Tongue (tissue), 2 donors: ENCODE results near the gene NCAPD3. TPM values are rescaled to one million over a fixed set of nuclear protein-coding genes. Genes with fewer than 3 reads are reported as not detected.

Experiments used
- DNase-seq: peaks from one replicate; pipeline ENCODE4 v3.0.0-alpha.2; 2015
- total RNA-seq: library from RNA; depleted of rRNA; stranded (reverse); fragments of >200 nt; gene quantifications from one replicate; pipeline ENCODE4 v1.2.3, GENCODE V29; 2014

Gene NCAPD3
- total RNA-seq, 1 donor from 2014 or later: 18.1 TPM

DNA sequence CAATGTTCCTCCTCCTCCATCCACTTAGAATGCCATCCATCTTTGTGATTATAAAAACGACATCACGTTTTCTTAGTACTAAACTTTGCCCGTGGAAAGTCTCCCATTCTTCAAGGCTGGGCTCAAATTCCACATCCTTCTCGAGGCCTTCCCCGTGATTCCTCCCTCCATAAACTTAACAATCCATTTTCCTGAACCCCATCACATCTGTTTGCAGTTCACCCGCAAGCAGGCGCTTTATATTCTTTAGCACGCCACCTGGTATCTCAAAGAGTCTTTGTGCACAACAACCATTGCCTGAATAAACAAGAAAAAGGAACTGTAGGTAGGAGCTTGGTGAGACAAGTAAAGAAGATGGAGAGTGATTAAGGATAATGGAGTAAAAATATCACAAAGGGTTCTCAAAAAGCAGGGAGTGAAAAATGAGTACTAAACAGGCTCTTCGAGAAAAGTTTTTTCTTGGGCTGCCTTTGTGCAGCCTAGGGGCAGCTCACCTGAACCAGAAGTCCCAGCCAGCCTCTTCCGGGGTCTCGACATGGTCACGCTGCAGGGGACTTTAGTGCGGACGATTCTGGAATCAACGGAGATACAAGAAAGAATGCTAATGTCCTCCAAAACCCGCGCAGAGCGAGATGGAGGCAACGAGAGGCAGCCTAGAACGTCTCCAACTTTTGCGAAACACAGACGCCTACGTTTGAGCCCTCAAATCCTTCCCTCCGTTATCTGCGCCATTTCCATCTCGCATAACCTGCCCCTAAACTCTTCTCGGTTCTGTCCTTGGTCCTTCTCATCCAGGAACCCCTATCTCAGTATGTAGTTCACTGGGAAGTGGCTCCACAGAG, 28.8 kb upstream of the NCAPD3 start:
- DNase-seq: no peak

DNA sequence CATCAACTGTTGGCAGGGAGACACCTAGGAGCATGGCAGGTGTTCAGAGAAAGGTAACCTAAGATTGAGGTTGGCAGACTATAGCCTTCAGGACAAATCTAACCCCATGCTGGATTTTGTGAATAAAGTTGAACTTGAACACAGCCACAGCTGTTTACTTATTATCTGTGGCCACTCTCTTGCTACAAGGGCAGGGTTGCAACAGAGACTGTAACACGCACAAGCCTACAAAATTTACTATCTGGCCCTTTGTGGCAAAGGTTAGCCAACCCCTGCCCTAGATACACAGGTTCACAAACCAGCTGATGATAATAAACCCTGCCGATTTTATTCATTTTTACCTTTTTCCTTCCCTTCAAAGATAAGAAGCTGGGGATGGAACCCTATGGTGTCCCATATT, 26.9 kb upstream of the NCAPD3 start:
- DNase-seq: no peak

DNA sequence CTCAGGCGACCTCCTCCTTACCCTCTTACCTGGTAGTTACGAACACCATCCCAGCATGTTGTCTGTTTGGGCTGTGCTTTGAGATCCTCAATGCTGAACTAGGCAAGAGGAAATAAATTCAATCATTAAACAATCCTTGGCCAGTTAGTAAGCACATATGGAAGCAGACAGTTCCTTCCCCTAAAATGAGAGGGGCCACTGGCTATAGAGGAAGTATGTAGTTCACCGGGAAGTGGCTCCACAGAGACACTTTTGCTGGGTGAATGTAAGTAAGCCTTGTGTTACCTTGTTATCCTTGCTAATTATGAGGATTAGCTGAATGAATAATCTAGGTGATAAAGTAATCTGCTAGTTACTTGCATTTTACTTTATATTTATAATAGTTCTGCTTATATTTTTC, 26.5 kb upstream of the NCAPD3 start:
- DNase-seq: no peak

DNA sequence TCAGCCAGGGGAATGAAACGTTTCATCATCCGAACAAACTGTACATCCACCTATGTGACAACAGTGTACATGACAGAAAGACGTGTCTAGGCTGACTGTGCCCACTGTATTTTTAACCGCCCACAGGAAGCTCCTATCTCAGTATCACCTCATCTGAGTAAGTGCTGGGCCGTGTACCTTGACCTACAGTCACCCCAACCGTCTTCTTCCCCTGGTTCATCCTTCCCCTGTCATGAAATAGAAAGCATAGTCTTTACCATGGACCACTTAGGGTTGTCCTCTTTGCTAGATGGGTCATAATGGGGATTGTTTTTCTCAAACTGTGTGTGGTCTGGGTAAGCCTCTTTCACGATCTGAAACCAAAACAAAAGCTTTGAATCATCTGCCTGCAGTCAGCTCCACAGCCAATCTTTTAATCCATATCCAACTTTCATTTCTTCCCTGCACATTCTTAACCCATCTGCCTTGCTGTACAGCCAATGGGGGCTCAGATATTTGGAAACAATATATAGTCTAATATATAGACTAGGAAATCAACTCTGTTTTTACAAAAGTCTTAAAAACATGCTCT, 25.2 kb upstream of the NCAPD3 start:
- no peak for DNase-seq

DNA sequence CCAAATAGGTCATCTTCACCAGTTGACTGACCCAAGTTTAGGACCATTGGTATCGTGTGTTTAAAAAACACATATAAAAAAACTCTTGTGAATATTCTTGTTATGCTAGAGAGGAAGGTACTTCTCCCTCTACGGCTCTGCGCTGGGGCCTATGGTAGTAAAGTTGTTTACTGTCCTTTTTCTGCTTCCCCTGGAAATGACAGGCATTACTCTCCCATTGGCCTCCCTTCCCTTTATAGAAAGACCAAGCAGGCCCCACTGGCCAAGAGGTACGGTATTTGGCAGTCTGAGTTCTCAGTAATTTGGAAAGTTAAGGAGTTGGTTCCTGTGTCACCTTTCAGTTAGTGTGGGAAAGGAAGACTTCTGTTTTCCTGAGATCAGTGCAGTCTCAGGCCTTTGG, 22.9 kb upstream of the NCAPD3 start:
- no peak for DNase-seq

DNA sequence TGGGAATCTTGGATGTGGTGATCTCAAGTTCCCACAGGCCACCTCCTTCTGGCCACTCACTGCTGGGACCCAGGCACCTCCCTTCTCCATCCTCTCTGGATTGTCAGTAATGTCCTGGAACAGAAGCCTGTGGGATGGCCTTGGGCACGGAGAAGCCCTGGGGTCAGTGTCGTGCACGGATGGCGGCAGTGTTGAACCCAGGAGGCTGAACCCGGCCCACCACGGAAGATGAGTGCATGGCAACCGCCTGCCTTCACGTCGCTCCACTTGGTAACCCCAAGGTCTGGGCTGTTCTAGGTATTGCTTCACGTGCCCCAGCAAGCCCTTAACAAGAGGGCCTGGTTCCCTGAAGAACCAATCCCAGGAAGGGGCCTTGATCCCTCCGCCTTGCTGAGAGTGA, 22.3 kb upstream of the NCAPD3 start:
- DNase-seq: no peak

DNA sequence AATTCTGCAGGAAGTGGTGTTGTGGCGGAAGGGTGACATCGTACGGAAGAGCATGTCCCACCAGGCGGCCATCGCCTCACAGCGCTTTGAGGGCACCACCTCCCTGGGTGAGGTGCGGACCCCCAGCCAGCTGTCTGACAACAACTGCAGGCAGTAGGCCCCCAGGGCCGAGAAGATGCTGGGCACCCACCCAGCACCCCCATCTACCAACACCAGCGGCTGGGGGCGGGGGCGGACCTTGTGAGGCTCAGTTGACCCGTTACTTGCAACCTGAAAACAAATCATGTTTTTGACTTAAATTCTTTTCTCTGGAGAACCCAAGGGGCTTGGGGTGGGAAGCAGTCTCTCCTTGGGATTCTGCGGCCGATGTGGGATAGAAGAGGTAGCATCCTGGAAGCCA, 21.7 kb upstream of the NCAPD3 start:
- DNase-seq: no peak

DNA sequence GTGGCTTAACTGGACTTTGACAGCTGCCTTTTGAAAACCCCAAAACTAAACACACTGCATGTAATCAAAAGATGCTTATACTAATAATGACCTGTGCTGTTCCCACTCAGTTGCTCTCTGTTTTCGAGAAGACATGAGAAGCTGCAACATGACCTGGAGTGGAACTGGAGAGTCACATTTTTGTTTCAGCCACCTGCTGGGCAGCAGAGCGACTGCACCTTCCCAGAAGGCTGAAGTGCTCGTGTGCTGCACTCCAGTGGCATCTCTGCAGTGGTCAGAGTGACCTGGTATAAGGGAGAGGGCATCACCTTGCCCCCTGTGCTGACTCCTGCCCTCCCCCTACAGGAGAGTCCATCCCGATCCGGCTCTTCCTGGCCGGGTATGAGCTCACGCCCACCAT, 20.8 kb upstream of the NCAPD3 start:
- DNase-seq: no peak

DNA sequence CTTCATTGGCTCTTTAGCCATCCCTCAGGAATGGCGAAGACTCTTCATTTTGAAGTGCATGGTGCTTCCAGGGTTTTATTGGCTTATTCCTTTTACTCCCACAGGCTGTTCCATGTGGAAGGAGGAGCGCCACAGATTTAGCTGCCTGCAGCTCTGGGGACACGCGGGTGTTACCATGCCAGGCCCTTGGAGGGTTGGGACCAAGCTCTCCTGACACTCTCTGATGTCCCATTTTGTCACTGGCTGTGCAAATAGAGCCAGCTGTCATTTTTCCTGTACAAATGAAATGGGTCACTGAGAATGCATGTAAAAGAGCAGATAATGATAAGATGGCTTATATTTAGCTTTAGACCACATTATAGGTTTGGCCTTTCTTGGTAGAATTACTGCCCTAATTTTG, 20.1 kb upstream of the NCAPD3 start:
- DNase-seq: no peak

DNA sequence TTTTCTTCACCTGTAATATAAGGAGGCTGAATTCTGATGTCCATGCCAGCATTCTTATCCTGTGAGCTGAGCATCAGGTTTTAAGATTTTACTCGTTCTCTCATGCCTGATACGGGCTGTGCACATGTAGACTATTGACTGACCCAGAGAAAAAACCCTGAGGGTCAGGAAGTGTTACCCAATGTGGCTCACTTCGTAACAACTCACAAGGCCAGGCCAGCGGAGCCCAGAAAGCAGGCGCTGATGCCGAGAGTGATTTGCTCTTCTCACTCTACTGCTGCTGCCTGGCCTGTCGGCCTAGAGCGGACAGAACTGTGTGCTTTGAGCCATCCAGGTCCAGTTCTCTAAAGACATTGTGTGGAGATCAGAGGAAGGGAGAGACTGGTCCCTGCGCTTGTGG, 18.6 kb upstream of the NCAPD3 start:
- DNase-seq: no peak

DNA sequence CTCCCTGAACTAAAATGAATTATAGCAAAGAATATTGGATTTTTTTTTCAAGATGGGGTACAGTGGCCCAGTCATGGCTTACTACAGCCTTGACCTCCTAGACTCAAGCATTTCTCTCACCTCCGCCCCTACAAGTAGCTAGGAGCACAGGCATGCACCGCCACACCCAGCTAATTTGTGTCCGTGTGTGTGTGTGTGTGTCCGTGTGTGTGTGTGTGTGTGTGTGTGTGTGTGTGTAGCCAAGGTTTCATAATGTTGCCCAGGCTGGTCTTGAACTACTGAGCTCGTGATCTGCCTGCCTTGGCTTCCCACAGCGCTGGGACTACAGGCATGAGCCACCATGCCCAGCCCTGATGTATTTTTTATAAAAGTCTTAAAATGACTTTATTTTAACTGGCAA, 16.8 kb upstream of the NCAPD3 start:
- DNase-seq: no peak

DNA sequence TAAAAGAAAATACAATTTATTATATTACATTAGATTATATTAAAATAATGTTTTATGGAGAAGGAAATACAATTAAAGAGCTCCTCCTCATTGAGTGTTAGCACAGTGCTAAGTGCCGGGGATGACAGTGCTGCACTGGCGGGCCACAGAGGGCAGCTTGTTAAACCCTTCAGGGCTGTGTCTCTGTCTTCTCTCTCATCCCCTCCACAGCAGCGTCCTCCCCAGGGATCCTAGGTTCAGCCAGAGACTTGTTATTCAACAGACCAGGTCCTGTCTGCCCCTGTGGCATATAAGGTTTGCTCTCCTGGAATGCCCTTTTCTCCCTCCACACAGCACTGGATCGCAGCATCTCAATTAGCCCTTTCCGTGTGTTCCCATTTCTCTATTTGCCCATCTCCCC, 15.2 kb upstream of the NCAPD3 start:
- no peak for DNase-seq

DNA sequence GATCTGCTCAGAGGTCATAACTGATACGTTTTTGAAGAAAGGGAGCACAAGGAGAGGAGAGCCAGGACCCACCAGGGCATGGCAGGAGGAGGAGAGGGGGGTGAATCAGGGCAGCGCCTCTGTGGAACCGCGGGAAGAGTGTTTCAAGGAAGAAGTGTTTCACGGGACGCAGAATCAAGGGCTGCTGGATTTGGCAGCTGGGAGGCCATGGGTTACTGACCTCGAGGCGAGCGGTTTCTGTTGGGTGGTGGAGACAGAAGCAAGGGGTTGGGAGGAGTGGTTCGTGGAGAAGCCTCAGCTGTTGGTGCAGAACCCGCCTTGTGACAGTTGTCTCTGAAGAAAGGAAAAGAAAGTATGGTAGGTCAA, 13.8 kb upstream of the NCAPD3 start:
- DNase-seq: no peak

DNA sequence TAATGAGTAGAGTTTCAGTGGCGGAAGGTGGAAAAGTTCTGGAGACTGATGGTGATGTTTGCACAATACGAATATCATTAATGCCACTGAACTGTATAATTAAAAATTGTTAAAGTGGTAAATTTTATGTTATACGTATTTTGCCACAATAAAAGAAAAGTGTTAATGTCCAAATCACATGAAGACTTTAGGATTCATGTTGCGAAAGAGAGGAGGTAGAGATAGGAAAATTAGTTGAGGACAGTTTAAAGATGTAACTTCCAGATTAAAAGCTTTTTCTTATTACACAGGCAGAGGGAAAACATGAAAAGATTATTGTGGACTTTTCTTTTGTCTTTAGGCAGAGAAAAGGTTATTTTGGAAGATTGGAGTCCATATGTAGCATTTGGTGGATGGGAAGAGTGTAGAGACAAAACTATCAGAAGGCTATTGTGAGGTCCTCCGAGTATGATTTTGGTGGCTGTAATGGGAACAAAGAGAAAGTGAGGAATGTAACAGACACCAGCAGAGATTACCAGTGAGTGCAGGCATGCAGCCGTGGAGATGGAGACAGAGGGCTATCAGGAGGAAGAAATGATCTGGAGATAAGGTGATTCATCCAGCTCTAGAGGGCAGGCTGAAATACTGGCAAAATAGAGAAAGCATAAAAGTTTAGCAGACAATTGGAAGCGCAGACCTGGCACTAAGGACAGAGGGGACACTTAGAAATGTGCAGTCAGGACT, 13.2 kb upstream of the NCAPD3 start:
- DNase-seq: no peak

DNA sequence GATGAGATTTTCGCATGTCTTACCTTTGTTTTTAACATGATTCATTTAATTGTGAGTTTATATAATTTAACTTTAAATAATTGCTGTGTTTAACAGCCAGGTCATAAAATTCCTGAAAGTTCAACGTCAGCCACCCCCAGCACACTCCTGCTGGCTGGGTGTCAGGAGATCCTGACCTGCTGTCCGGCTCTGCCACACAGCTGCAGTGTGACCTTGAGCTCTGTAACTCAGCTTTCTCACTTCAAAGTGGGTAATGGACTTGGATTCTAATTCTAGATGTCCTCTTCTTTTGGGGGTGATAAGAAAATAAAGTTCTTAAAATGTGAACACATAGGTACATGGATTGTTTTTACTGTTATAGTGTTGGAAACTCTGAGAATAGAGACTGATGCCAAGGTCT, 11.6 kb upstream of the NCAPD3 start:
- DNase-seq: no peak

DNA sequence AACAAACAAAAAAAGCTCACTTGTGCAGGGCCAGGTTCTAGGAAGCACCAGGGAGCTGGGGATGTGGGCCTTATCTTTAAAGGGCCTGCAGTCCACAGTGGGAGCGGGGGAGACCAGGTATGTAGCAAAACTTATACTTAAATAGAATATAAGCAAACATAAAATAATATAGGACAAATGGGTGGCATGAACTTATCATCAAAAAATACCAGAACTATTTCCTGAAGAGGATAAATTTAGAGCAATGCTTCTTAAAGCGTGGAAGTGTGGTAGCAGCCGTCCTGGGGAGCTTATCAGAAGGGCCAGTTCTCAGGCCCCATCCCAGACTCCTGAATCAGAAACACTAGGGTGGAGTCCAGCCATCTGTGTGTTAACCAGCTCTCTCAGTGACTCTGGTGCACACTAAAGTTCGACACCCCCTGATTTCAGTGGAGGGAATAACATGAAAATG, 10.0 kb upstream of the NCAPD3 start:
- no peak for DNase-seq

DNA sequence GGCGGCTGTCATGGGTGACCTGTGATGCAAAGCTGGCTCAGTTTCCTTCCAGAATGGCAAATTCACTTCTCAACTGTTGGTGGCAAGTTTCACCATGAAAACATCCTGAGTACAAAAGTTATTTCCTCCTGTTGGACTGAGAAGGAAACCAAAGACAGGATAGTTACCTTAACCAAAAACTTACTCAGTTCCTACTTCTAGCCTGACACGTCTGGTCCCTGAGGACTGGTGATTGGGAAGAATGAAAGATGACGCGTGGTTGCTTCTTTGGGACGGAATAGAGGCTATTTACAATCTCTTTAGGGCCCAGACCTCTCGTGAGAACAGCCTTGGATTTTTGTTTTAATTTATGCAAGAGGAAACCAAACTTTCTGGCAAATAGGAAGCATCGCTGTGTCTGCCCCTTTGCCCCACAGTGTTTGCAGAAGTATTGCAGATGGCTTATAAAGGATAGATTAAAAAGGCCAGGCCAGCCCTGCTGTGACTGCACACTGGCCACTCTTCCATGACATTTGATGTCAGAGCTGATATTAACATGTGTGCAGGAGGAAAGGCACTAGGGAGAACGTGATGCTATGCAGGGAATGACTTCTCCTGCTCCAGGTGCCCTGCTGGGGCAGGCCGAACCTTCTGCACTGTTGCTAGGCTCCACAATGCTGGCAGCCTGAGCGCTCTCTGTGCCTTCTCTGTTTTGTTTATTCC, 8.3 kb upstream of the NCAPD3 start:
- DNase-seq: no peak

DNA sequence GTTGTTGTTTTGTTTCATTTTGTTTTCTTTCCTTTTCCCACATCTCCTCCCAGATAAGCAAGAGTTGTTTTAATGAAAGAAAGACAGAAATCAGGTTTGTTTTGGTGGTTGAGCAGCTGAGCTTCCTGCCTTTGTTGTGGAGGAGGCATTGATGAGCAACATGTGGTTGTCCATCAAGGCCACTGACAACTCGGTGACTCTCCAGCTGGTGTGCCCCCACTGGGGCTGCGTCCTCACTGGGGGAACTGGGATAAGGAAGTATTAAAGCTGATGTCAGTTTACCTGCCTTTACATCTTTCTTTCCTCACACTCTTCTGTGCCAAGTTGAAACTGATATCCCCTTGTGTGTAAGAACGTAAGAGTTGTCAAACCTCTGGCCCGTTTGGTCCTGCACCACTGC, 6.6 kb upstream of the NCAPD3 start:
- no peak for DNase-seq

DNA sequence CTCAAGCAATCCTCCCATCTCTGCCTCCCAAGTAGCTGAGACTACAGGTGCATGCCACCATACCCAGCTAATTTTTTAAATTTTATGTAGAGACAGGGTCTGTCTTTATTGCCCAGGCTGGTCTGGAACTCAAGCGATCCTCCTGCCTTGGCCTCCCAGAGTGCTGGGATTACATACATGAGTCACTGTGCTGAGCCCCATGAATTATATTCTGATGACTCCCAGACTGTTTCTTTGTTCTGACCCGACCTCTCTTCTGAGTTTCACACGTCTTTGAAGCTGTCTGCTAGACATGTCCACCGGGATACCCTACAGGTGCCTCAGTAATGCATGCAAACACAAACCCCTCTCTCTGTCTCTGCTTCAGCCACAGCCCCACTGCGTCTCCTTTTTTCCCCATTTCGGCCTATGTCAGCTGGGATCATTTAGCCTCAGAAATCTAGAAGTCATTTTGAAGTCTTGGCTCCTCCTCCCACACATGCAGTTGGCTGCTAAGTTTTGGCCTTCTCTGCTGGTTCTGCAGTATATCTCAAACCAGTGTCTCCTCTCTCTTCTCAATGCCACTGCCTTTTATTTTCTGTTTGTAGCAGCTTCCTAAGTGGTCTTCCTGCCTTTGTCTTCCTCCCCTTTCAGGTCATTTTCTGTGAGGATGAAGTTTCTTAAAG, 5.5 kb upstream of the NCAPD3 start:
- DNase-seq: no peak

DNA sequence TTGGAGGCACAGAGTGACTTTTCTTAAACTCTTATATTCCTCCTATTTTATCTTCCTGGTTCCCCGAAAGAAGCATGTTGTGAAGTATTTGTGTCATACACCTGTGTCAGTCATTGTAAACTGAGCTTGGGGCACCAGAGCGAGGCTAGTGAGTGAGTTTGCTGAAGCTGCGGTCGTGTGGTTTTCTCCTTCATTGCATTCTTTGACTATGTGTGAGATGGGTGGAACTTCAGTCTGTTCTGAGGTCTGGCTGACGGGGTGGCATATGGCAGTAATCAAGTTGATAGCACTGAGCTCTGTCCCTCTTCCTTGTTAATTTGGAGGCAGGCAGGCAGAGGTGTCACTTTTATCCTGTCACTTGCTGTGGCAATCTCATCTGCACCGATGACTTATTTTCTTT, 4.9 kb upstream of the NCAPD3 start:
- no peak for DNase-seq

DNA sequence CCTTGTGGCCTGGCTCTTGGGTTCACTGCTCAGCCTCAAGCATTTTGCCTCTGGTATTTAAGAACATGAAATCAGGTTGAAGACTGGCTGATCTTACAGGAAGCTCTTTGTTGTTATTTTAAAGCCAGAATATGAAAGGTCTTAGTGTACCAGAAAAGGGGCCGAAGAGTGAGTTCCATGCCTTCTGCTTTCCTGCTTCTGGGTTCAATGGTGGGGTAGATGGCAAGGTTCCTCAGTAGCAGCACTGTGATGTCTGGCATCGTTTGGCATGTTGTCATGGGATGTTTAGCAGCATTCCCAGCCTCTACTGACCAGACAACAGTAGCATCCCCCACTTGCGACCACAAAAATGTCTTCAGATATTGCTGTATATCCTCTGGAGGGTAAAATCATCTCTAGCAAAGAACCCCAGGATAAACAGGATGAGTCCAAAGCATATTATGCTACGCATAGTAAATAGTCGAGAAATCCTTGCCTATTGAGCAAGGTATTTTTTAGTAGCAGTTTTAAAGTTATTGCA, 3.1 kb upstream of the NCAPD3 start:
- no peak for DNase-seq
